Measurements from ENCODE around the gene NNT.
"Not testable (repeated sequence)": the region's sequence is repeated elsewhere in the genome, so short reads cannot be mapped to it uniquely, and the experiment has no call there.

NNT gene

DNA sequence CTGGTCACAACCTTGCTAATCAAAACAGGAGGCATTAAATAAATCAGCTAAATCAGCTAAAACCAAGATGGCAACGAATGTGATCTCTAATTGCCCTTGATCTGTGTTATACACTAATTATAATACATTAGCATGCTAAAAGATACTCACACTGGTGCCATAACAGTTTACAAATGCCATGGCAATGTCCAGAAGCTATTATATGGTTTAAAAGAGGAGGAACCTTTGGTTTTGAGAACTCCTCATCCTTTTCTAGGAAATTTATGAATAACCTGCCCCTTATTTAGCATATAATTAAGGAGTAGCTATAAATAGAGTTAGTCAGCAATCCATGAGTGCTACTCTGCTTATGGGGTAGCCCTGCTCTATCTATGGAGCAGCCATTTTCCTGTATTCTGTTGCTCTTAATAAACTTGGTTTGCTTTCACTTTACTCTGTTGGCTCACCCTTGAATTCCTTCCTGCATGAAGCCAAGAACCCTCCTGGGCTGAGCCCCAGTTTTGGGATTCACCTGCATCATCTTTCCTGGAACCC, 18.7 kb upstream of the NNT start:
- FAIRE-seq = no peak

GRCh38 chr5:43588842-43589241, 14.1 kb upstream of the NNT start:
- no peak for FAIRE-seq

DNA sequence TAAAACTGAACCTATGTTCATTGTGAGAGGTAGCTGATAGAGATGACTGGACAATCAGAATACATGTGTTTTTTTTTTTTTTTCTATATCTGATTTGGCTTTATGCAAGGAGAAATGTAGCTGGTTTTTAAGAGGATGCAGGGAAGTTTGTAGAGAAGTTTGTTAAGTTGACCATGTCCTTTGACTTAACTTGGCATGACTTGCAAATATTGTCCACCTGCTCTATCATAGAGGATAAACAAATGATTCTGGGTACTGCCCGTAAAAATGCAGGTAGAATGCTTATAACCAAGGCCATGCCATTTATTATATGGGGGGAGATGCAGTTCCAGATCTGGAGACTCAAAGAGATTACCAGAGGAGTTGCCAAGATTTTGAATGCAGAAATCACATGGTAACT, 13.7 kb upstream of the NNT start:
- FAIRE-seq = no peak

- FAIRE-seq = no peak
Measured at GRCh38 chr5:43590700-43591099, 12.3 kb upstream of the NNT start.

DNA sequence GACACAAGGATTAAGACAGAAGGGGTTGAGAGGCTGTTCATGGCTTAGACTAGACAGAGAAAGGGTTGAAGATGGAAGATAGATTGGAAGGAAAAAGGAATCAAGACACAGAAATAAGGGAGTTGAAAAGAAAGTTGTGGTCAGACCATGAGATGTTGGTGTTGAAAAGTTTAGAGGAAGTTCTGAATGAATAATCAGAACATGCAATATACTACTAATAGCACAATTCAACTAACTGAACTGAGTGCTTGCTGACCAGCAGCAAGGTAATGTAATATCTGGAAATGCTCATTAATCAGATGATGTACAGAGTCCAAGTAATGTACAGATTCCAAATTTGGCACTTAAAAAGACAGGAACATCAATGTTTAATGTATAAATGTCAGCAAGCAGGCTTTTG, 10.6 kb upstream of the NNT start:
- FAIRE-seq = no peak

- FAIRE-seq = not testable (repeated sequence)
Measured at GRCh38 chr5:43598927-43599326, 4.1 kb upstream of the NNT start.

DNA sequence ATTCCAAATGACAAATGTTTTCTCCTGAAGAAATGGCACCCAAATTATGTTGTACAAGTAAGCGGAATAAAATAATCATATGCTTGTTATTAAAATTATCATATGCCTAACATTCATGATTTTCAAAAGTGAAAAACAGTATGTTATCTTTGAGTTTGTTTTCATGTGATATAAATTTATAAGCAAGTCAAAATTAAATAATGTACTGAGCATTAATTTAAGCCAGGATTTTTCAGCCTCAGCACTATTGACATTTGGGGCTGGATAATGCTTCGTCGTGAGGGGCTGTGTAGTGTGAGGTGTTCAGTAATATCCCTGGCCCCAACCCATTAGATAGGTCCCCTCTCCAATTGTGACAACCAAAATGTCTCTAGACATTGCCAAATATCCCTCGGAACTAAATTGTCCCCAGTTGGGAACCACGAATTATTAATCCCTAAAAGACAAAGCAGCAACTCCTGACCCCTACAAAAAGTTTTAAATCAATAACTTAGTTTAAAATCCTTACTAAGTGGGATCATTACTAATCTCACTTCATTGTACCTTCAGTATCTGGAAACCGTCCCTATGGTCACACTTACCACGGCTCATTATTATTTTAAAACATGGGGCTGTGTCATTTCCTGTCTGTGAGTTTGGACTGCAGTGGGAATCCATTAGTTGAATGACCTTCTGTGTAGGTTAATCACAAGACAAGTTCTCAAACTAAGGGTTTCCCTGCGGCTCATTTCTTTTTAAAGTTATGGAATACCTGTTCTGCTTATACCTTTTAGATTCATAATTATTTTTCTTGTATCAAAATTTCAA, 1.3 kb upstream of the NNT start:
- no peak for FAIRE-seq

DNA sequence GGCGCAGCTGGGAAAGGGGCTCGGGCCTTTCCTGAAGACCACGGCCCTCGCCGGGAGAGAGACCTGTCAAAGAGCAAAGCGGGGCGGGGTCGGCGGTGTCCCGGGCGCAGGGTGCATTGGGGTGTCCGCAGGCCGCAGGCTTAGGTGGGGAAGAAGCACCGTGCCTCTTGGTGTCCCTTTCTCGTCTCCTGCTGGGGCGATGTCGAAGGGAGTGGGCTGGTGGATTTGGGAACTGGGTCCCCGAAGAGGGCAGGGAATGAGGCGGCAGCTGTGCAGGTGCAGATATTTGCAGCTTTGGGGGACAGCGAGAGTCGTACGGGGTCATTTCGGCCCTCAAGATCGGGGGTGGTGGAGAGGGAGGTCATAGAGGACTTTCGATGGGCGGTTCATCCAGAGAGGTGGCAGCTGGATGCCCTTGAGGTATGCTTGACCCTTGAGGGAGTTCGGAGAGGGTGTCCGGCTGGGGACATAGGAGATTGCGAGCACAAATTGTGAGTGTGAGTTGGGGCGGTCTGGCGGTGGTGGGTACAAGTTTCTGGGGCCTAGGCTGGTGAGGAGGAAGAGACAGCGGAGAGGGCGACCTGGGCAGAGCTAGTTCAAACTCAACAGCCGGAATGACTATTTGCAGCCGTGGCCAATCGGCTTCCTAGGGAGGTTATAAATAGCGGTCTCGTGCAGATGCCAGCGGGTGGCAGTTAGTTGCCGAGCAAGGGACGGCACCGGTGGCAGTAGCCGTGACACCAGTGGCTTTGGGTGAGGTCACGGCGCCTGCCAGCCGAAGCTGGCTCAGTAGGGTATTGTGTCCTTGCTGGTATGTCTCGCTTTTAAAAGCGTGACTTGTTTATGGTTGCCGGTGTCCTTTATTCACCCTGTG, 601 bp downstream of the NNT start:
- FAIRE-seq = no peak

DNA sequence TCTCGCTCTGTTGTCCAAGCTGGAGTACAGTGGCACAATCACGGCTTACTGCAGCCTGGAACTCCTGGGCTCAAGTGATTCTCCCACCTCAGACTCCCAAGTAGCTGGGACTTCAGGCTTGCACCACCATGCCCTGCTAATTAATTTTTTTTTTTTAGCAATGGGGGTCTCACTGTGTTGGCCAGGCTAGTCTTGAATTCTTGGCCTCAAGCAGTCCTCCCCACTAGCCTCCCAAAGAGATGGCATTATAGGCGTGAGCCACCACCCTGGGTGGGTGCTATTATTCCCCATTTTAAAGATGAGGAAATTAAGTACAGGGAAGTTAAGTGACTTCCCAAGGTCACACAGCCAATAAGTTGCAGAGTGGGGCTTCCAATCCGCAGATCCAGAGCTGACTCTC, 1.7 kb downstream of the NNT start:
- FAIRE-seq = no peak

DNA sequence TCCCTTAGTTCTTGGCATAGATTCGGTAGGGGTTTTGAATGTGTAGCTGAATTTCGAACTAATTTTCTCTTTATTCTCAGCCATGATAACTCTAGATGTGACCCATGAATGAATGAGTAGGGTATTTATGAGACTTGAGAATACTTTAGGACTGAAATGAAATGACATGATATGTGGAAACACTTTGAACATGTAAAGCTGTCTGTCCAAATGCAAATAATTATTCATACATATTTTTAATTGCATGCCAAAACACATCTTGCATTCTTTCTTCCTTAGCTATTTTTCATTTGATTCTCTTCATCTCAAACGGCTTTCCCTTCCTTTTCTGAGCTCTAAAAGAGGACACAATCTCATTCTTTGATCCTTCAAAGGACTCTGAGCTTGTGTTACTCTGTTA, 3.4 kb downstream of the NNT start:
- FAIRE-seq = no peak

- no peak for FAIRE-seq
Measured at GRCh38 chr5:43608406-43608805, 5.4 kb downstream of the NNT start.

DNA sequence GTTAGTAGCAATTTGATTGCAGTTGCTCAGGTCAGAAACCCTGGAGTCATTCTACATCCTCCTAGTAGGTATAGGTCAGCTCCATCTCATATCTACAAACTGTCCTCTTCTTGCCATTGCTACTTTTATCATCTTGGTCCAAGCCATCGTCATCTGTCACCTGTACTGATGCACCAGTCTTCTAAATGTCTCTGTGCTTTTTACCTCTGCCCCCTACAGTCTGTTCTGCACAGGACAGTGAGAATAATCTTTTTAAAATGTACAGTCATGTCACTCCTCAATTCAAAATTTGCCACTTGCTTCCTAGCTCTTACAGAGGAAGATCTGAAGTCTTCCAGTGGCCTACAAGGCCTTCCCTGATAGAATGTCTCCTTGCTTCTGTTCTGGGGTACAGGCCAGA, 6.8 kb downstream of the NNT start:
- FAIRE-seq = no peak

DNA sequence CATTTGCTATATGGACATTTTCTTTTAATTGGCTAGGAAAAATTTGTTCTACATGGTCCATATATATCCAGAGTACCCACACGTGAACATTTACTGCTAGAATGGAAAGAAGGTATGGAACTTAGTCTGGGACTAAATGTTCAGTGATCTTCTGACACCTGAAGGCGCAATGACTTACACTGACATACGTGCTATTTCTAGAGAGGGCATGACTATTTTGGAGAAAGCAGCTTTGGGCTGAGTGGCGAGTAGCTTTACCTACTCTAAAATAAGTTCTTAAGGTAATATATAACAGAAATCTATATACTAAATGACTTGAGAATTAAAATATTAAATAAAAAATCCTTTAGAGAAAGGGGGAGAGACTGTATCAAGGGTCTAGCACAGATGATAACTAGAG, 10.4 kb downstream of the NNT start:
- no peak for FAIRE-seq

GRCh38 chr5:43615445-43616184, 12.6 kb downstream of the NNT start:
- FAIRE-seq = no peak

GRCh38 chr5:43616535-43616934, 13.6 kb downstream of the NNT start:
- FAIRE-seq = no peak

- no peak for FAIRE-seq
Measured at GRCh38 chr5:43619380-43619779, 16.4 kb downstream of the NNT start.

GRCh38 chr5:43619911-43620310, 16.9 kb downstream of the NNT start:
- no peak for FAIRE-seq

- FAIRE-seq = no peak
Measured at GRCh38 chr5:43620944-43621505, 18.0 kb downstream of the NNT start.

- FAIRE-seq = no peak
Measured at GRCh38 chr5:43622074-43622473, 19.1 kb downstream of the NNT start.

- no peak for FAIRE-seq
Measured at GRCh38 chr5:43623048-43623680, 20.2 kb downstream of the NNT start.

DNA sequence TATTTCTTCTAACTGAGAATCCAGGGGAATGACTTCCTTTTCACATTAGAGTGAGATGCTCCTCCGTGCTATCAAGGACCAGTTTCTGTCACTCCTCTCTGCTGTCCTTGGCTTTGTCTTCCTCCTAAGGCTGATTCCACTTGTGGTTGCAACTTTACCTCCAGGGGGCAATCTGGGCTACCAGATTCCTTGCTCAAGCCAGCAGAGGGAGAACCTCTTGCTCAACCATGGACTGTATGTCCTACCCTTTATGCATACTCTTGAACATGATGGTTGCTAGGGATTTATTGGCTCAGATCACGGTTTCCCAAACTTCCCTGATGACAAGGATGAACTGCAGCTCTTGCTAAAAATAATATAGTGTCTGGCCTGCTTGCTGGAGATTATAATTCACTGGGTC, 24.0 kb downstream of the NNT start:
- FAIRE-seq = peak; percentile 5

- FAIRE-seq = peak; percentile 67
Measured at GRCh38 chr5:43631182-43631910, 28.4 kb downstream of the NNT start.
